ENCODE measurements around the gene SGMS2. TPM values are rescaled to one million over a fixed set of nuclear protein-coding genes. Genes with fewer than 3 reads are reported as not detected.
A peak's percentile ranks its signal among the peaks of the same experiment; 100 is the strongest.

SGMS2 gene
- 35.3 TPM for polyA plus RNA-seq
- long read RNA-seq, donor 1, full-length matches to known transcripts = 1 of 1 reads
- long read RNA-seq, donor 1, partial matches to known transcripts = 0 of 1 reads
- long read RNA-seq, donor 1, other reads (novel, unspliced or antisense) = 0 of 1 reads
- long read RNA-seq, donor 2, full-length matches to known transcripts = 10 of 19 reads
- long read RNA-seq, donor 2, partial matches to known transcripts = 9 of 19 reads
- long read RNA-seq, donor 2, other reads (novel, unspliced or antisense) = 0 of 19 reads
- long read RNA-seq, donor 3, partial matches to known transcripts = 6 of 22 reads
- long read RNA-seq, donor 3, other reads (novel, unspliced or antisense) = 16 of 22 reads
- long read RNA-seq, donor 4 = 0 reads
- long read RNA-seq, donor 5 = 0 reads
- long read RNA-seq, donor 6, transcript SGMS2-209 (3 exons, 498 nt) = major isoform, 5 of 14 reads
- long read RNA-seq, donor 6, partial matches to known transcripts = 0 of 14 reads
- long read RNA-seq, donor 6, other reads (novel, unspliced or antisense) = 9 of 14 reads
- long read RNA-seq, donor 7 = 0 reads
- long read RNA-seq, donor 8, partial matches to known transcripts = 7 of 10 reads
- long read RNA-seq, donor 8, other reads (novel, unspliced or antisense) = 0 of 10 reads
- long read RNA-seq, donor 9 = 0 reads
- long read RNA-seq, donor 10, full-length matches to known transcripts = 6 of 14 reads
- long read RNA-seq, donor 10, partial matches to known transcripts = 0 of 14 reads
- long read RNA-seq, donor 10, other reads (novel, unspliced or antisense) = 8 of 14 reads
- long read RNA-seq, donor 11, partial matches to known transcripts = 0 of 2 reads
- long read RNA-seq, donor 11, other reads (novel, unspliced or antisense) = 0 of 2 reads

DNA sequence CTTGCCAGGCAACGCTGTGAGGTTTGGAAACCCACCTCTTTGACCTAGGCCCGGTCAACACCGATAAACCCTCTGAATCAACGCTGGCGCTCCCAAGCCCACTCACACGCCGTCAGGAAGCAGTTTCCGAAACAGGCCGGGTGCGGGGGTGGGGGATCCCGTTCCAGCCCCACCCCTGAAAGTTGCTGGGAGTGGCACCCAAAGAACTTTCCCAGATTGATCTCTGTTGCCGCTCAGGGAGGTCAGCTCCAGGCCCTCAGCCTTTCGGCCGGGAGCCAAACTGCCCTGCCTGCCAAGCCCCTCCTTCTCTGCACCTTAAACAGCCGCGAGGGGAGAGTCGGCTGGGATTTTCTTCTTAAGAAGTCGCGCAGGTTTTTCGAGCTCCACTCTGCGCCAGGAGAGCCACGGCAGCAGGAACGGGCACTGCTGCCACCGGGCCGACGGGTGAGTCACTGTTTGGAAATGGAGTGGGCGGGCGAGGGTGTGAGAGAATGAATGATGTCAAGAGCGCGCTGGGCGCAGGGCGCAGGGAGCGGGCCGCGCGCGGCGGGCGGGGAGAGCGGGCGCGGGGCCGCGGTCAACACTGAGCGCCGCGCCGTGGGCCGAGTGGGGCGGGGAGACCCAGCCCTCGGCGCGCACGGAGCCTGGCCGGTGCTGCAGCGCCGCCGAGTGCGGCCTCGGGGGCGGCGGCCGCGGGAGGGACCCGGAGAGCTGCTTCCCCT, at the start of gene SGMS2:
Gene SGMS2 (plus strand): TSS at position 583 of the 722 bp plus-strand sequence. CDS start 70,622 bp downstream, outside the sequence.
- Histone ChIP-seq H3K27ac (ENCODE audit: low read length) (peak within 1 kb of the TSS; percentile 96), H3K4me3 (ENCODE audit: low read length) (peak within 1 kb of the TSS; percentile 74), H3K4me1 (ENCODE audit: control insufficient read depth, insufficient read depth, low read length) (peaks cover 3% of the 10 kb centered on the region), H3K9me3 (ENCODE audit: control insufficient read depth, low read depth, low read length) (no peaks in the 10 kb centered on the region), H3K27me3 (ENCODE audit: control insufficient read depth, insufficient read depth, low read length) (peaks cover 3% of the 10 kb centered on the region), H3K36me3 (ENCODE audit: control insufficient read depth, insufficient read depth, low read length) (no peaks in the 10 kb centered on the region)
- peak; percentile 78 to 92 for DNase-seq
- WGBS (ENCODE audit: insufficient coverage, low lambda C conversion rate) = no CpG with 5 or more reads among the region's 65 CpGs

DNA sequence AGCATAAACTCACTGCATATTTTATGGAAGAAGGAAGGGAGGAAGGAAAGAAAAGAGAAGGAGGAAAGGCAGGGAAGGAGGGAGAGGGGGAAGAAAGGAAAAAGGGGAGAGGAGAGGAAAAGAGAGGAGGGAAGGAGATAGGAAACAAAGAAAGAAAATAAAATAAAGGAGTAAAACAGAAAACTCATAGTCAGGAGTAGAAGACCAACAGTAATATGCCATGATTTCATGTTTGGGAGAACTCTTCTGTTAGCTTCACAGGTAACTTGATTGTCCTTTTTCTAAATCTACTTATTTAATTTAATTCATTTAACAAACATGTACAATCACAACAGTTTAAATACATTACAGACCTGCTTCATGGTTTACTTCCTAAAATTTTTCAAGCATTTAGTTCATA, 46.8 kb upstream of the SGMS2 start:
- Histone ChIP-seq H3K4me3 (ENCODE audit: low read length) (no peak overlapping the region), H3K9me3 (ENCODE audit: control insufficient read depth, low read depth, low read length) (peaks cover 6% of the 10 kb centered on the region), H3K27ac (ENCODE audit: low read length) (no peak overlapping the region), H3K36me3 (ENCODE audit: control insufficient read depth, insufficient read depth, low read length) (no peaks in the 10 kb centered on the region), H3K4me1 (ENCODE audit: control insufficient read depth, insufficient read depth, low read length) (no peaks in the 10 kb centered on the region), H3K27me3 (ENCODE audit: control insufficient read depth, insufficient read depth, low read length) (no peaks in the 10 kb centered on the region)
- no peak for DNase-seq

DNA sequence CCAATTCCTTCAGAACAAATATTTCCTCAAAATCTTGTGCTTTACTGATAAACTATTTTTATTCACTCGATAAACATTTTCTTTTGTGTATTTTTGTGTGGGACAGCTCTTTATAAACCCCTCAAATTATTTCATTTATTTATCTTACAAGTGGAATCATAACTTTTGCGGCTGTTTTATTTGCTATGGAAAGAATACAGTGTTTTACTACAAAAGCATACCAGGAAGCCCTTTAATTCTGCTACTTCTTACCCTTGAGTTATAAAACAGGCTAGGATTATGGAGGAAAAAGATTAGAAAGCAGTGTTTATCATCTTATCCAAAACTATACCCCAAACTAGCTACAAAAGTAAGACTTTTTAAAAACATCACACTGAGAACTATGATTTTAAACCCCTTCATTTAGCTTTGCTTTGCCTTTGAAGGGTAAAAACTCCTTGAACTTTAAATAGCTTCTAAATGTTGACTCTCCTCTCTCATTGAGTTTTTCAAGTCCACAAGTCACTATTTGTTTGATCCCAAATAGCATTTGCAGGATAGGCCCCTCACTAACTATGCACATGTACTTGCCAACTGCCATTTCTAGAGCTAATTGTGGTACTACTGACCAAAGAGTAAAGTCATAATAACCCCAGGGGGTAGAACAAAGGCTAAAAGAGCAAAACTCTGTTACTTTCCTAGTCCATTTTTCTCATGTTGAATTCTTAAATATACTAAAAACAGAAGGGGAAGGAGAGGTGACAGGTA, 45.8 kb upstream of the SGMS2 start:
- Histone ChIP-seq H3K27me3 (ENCODE audit: control insufficient read depth, insufficient read depth, low read length) (no peaks in the 10 kb centered on the region), H3K36me3 (ENCODE audit: control insufficient read depth, insufficient read depth, low read length) (no peaks in the 10 kb centered on the region), H3K9me3 (ENCODE audit: control insufficient read depth, low read depth, low read length) (peaks cover 6% of the 10 kb centered on the region), H3K27ac (ENCODE audit: low read length) (no peak overlapping the region), H3K4me3 (ENCODE audit: low read length) (no peak overlapping the region), H3K4me1 (ENCODE audit: control insufficient read depth, insufficient read depth, low read length) (no peaks in the 10 kb centered on the region)
- WGBS (ENCODE audit: insufficient coverage, low lambda C conversion rate) = 83% methylated on average over 1 of the region's 2 CpGs
- no peak for DNase-seq

DNA sequence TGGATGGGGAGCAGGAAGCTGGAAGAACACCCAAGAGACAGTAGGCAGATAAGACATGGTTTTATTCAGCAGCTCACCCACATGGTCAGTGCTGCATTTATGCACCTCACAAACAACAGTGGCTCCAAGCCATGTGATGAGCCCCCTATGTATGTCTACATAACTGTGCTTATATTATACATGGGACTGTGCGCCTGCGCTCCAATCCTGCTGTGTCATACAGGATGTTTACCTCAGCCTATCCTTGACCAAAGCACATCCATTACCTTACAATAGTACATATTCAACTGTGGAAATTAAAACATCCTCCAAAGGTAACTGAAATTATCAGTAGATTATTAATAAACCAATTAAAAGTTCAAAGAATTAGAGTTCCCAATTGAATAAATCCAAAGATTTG, 44.1 kb upstream of the SGMS2 start:
- Histone ChIP-seq H3K9me3 (ENCODE audit: control insufficient read depth, low read depth, low read length) (peaks cover 6% of the 10 kb centered on the region), H3K27ac (ENCODE audit: low read length) (no peak overlapping the region), H3K36me3 (ENCODE audit: control insufficient read depth, insufficient read depth, low read length) (no peaks in the 10 kb centered on the region), H3K4me1 (ENCODE audit: control insufficient read depth, insufficient read depth, low read length) (no peaks in the 10 kb centered on the region), H3K4me3 (ENCODE audit: low read length) (no peak overlapping the region), H3K27me3 (ENCODE audit: control insufficient read depth, insufficient read depth, low read length) (no peaks in the 10 kb centered on the region)
- DNase-seq = peak in 1 of 2 donors; percentile 24
- no CpG with 5 or more reads among the region's 2 CpGs for WGBS (ENCODE audit: insufficient coverage, low lambda C conversion rate)

DNA sequence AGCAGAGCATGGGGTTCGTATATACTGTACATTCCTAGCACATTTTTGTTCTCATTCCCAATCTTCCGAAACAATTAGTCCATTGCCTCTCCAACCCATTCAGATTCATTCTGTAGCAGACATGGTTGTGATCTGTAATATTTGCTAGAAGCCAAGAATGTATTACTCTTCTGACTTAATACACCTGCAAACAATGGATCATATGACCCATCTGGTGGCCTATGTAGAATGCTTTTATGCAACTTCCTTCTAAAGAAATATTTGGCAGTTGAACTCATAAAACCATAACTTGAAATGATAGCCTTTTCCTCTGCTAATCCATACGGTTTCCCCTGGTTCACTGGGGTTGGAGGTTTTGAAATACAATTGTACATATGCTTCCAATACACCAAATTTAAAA, 32.8 kb upstream of the SGMS2 start:
- Histone ChIP-seq H3K4me3 (ENCODE audit: low read length) (no peak overlapping the region), H3K36me3 (ENCODE audit: control insufficient read depth, insufficient read depth, low read length) (no peaks in the 10 kb centered on the region), H3K9me3 (ENCODE audit: control insufficient read depth, low read depth, low read length) (peaks cover 14% of the 10 kb centered on the region), H3K4me1 (ENCODE audit: control insufficient read depth, insufficient read depth, low read length) (peaks cover 27% of the 10 kb centered on the region), H3K27ac (ENCODE audit: low read length) (peak overlapping the region; percentile 18), H3K27me3 (ENCODE audit: control insufficient read depth, insufficient read depth, low read length) (no peaks in the 10 kb centered on the region)
- DNase-seq = peak in 1 of 2 donors; percentile 41
- WGBS (ENCODE audit: insufficient coverage, low lambda C conversion rate) = 100% methylated on average over 1 of the region's 3 CpGs

DNA sequence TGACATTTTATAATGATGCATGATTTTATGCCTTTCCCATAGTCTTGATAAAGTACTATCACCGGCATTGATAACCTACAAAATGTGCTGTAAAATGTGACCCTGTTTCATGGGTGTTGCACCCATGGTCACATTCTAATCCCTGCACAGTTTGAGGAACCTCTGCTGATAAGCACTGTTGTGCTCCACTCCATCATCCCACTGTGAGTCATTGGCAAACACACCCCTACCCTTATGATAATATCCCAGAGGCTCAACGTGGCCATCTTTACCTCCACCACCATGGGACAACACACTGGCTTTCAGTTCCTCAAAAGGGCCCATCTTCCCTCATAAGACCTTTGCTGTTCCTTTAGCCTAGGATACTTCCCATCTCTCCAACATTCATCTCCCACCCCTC, 32.0 kb upstream of the SGMS2 start:
- peak in 1 of 2 donors; percentile 8 for DNase-seq
- no CpG with 5 or more reads among the region's 2 CpGs for WGBS (ENCODE audit: insufficient coverage, low lambda C conversion rate)
- Histone ChIP-seq H3K9me3 (ENCODE audit: control insufficient read depth, low read depth, low read length) (peaks cover 12% of the 10 kb centered on the region), H3K4me1 (ENCODE audit: control insufficient read depth, insufficient read depth, low read length) (peaks cover 27% of the 10 kb centered on the region), H3K36me3 (ENCODE audit: control insufficient read depth, insufficient read depth, low read length) (no peaks in the 10 kb centered on the region), H3K4me3 (ENCODE audit: low read length) (no peak overlapping the region), H3K27me3 (ENCODE audit: control insufficient read depth, insufficient read depth, low read length) (no peaks in the 10 kb centered on the region), H3K27ac (ENCODE audit: low read length) (peak overlapping the region; percentile 42)

DNA sequence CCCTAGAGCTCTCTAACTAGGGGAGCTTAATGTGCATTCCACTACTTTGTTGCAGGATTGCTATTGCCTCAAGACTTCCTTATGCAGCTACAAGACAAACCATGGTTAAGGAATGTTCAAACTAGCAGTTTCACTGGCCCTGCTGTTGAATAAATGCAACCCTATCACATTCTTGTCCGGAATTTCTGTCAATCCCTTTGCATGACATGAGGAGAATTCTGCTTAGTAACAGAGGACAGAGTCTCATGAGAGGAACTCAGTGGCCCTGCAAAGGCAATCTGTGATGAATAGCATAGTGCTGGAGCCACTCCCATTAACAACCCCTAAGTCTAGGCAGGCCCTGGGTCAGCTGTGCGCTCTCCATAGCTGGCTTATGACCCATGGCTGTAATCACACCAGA, 30.7 kb upstream of the SGMS2 start:
- H3K36me3 ChIP-seq (ENCODE audit: control insufficient read depth, insufficient read depth, low read length) = no peaks in the 10 kb centered on the region
- no peaks in the 10 kb centered on the region for H3K27me3 ChIP-seq (ENCODE audit: control insufficient read depth, insufficient read depth, low read length)
- WGBS (ENCODE audit: insufficient coverage, low lambda C conversion rate) = no CpG with 5 or more reads among the region's 2 CpGs
- peaks cover 27% of the 10 kb centered on the region for H3K4me1 ChIP-seq (ENCODE audit: control insufficient read depth, insufficient read depth, low read length)
- H3K27ac ChIP-seq (ENCODE audit: low read length) = peak overlapping the region; percentile 42
- H3K4me3 ChIP-seq (ENCODE audit: low read length) = no peak overlapping the region
- no peaks in the 10 kb centered on the region for H3K9me3 ChIP-seq (ENCODE audit: control insufficient read depth, low read depth, low read length)
- DNase-seq = peak; percentile 84 to 87

DNA sequence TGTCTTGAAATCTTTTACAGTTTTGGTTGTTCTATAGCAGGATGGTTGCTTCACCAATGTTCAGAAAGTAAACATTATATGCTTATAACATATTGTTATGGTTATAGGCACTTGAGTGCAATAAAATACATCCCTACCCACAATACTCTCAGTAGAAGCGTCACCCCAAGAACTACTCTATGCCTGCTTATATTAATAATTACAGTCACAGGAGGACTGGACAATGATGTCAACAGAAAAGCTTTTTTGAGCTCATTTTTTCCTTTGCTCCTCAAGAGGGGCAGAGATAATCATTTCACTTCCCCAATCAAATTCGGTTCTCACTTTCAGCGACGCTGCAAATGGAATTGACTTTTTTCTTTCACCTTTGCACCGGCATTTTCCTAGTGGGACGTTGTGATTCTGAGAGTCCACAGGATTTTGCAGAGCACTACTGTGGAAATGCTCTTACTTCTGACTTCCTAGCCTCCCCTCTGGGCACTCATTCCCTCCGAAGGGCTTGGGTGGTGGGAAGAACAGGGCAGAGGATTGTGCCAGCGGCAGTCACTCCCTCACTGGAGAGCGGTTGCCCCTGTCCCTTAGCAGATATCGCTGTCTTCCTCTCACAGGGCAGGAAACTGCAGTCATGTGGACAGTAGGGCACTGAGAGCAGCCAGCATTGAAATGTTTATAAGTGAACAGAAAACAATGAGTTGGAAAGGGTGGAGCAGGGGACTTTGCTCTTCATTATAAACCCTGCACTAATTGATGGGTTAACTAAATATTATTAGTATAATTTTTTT, 24.9 kb upstream of the SGMS2 start:
- peak; percentile 45 to 79 for DNase-seq
- Histone ChIP-seq H3K27me3 (ENCODE audit: control insufficient read depth, insufficient read depth, low read length) (no peaks in the 10 kb centered on the region), H3K4me1 (ENCODE audit: control insufficient read depth, insufficient read depth, low read length) (peaks cover 15% of the 10 kb centered on the region), H3K36me3 (ENCODE audit: control insufficient read depth, insufficient read depth, low read length) (no peaks in the 10 kb centered on the region), H3K27ac (ENCODE audit: low read length) (peak overlapping the region; percentile 97), H3K4me3 (ENCODE audit: low read length) (peak overlapping the region; percentile 34), H3K9me3 (ENCODE audit: control insufficient read depth, low read depth, low read length) (peaks cover 5% of the 10 kb centered on the region)
- WGBS (ENCODE audit: insufficient coverage, low lambda C conversion rate) = 83% methylated on average over 1 of the region's 10 CpGs

DNA sequence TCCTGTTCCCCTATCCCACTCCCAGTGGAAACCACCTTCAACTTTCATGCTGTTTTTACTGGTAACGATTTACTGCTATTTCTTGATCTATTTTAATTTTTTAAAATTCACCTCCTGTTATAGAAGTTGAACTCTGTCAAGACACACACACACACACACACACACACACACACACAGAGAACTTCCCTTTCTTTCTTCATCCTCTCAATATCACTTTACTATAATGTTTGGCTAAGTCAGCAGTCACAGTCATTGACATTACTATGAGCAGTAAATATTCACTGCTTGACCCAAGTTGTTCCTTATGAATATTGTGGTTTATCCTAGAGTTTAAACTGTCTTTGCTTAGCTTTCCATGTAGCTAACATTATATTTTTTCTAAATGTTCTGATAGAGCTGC, 24.0 kb upstream of the SGMS2 start:
- WGBS (ENCODE audit: insufficient coverage, low lambda C conversion rate) = 80% methylated on average over 1 of the region's 1 CpG
- Histone ChIP-seq H3K27me3 (ENCODE audit: control insufficient read depth, insufficient read depth, low read length) (no peaks in the 10 kb centered on the region), H3K9me3 (ENCODE audit: control insufficient read depth, low read depth, low read length) (peaks cover 5% of the 10 kb centered on the region), H3K4me1 (ENCODE audit: control insufficient read depth, insufficient read depth, low read length) (peaks cover 15% of the 10 kb centered on the region), H3K4me3 (ENCODE audit: low read length) (no peak overlapping the region), H3K36me3 (ENCODE audit: control insufficient read depth, insufficient read depth, low read length) (no peaks in the 10 kb centered on the region), H3K27ac (ENCODE audit: low read length) (peak overlapping the region; percentile 97)
- peak in 1 of 2 donors; percentile 41 for DNase-seq

Data from large intestine (tissue), 12 donors.